A549 (cell line): ENCODE results near the gene ADGRL2. TPM values are rescaled to one million over a fixed set of nuclear protein-coding genes. Genes with fewer than 3 reads are reported as not detected.

ENCODE experiments used
- ATAC-seq, 2 experiments: fragments of 200-7000 bp in 1 of 2; fragments of >200 bp in 1 of 2; cut with Nextera tagmentation in 1 of 2; cut with Tn5 transposase in 1 of 2; 3 replicates each; pipeline versions ENCODE4 v1.8.0 to v1.9.1; 2018 to 2020; ENCODE audit warnings: mild to moderate bottlenecking in 1 of 2, moderate library complexity in 1 of 2
- CTCF ChIA-PET: fragments of 300-600 bp; sonication (Branson Sonifier 250); formaldehyde crosslinking; extraction: SDS; loops from one replicate; lab custom pipeline; 2021; ENCODE audit warnings: antibody characterized with exemption, inconsistent platforms; lab: Yijun Ruan, JAX
- POLR2A ChIA-PET: fragments of 350-600 bp; formaldehyde crosslinking; extraction: SDS; loops from one replicate; lab custom pipeline; 2021; ENCODE audit warnings: antibody characterized with exemption, inconsistent platforms; lab: Yijun Ruan, JAX
- DNase-seq, 2 experiments: peaks; one replicate each; pipeline versions ENCODE4 v3.0.0 to v3.0.0-alpha.2; 2011 to 2016; ENCODE audit warnings: low read depth in 1 of 2, low spot score in 1 of 2
- FAIRE-seq: peaks from 2 replicates; lab custom pipeline; 2011; peaks lifted over from hg19 to GRCh38; lab: Jason Lieb, UNC
- H3K27ac ChIP-seq, 2 experiments: fragments of >200 bp; sonication (Bioruptor Twin); formaldehyde crosslinking; 3 replicates each; pipeline ENCODE4 v1.5.1; 2016 to 2017
- H3K4me1 ChIP-seq: fragments of >200 bp; sonication (Bioruptor Twin); formaldehyde crosslinking; 3 replicates; pipeline ENCODE4 v1.6.1; 2016
- H3K4me2 ChIP-seq: fragments of >200 bp; sonication (Bioruptor Twin); formaldehyde crosslinking; 3 replicates; pipeline ENCODE4 v1.6.1; 2016
- H3K4me3 ChIP-seq: fragments of >200 bp; sonication (Bioruptor Twin); formaldehyde crosslinking; 3 replicates; pipeline ENCODE4 v1.5.1; 2016
- H3K9me3 ChIP-seq: fragments of >200 bp; sonication (Bioruptor Twin); formaldehyde crosslinking; 3 replicates; pipeline ENCODE4 v1.6.1; 2016
- ATOH8 ChIP-seq: fragments of 250-450 bp; sonication (Bioruptor Pico); IDR thresholded peaks from 2 replicates; pipeline ENCODE4 v1.5.0; 2020; ENCODE audit warnings: low read depth, mild to moderate bottlenecking, moderate library complexity
- BCL3 ChIP-seq: fragments of >200 bp; sonication (Bioruptor Twin); formaldehyde crosslinking; IDR thresholded peaks from 3 replicates; pipeline ENCODE4 v1.6.1; 2016
- CBX2 ChIP-seq: fragments of 200-600 bp; sonication (generic); IDR thresholded peaks from 2 replicates; pipeline ENCODE4 v1.6.1; 2016; ENCODE audit warnings: low read depth, mild to moderate bottlenecking, borderline replicate concordance
- CBX8 ChIP-seq: fragments of 200-600 bp; sonication (generic); IDR thresholded peaks from 2 replicates; pipeline ENCODE4 v1.6.1; 2016
- E2F6 ChIP-seq: IDR thresholded peaks from 2 replicates; pipeline ENCODE4 v1.6.1; 2012; ENCODE audit warnings: low read depth, borderline replicate concordance
- EHF ChIP-seq: fragments of 250-450 bp; sonication (Bioruptor Pico); IDR thresholded peaks from 2 replicates; pipeline ENCODE4 v1.5.0; 2020; ENCODE audit warnings: mild to moderate bottlenecking
- ELK1 ChIP-seq: fragments of 150-350 bp; IDR thresholded peaks from 2 replicates; pipeline ENCODE4 v1.6.1; 2014; ENCODE audit warnings: low read depth, mild to moderate bottlenecking, low read length
- EP300 ChIP-seq, 2 experiments: fragments of >200 bp; sonication (Bioruptor Twin); formaldehyde crosslinking; IDR thresholded peaks; 2 replicates in 1 of 2; 3 replicates in 1 of 2; pipeline ENCODE4 v1.6.1; 2016 to 2017
- FOSB ChIP-seq: fragments of 250-450 bp; sonication (Bioruptor Pico); IDR thresholded peaks from 2 replicates; pipeline ENCODE4 v1.5.0; 2020; ENCODE audit warnings: mild to moderate bottlenecking, moderate library complexity
- HES2 ChIP-seq: fragments of >200 bp; sonication (Bioruptor Twin); formaldehyde crosslinking; IDR thresholded peaks from 2 replicates; pipeline ENCODE4 v1.6.1; 2016
- HEYL ChIP-seq: fragments of 250-450 bp; sonication (Bioruptor Pico); IDR thresholded peaks from 2 replicates; pipeline ENCODE4 v1.8.0; 2021; ENCODE audit warnings: mild to moderate bottlenecking, moderate library complexity
- HOXA7 ChIP-seq: fragments of 250-450 bp; sonication (Bioruptor Pico); IDR thresholded peaks from 2 replicates; pipeline ENCODE4 v1.5.0; 2020; ENCODE audit warnings: mild to moderate bottlenecking, moderate library complexity
- HOXB13 ChIP-seq: fragments of 250-450 bp; sonication (Bioruptor Pico); IDR thresholded peaks from 2 replicates; pipeline ENCODE4 v1.5.0; 2020; ENCODE audit warnings: low read depth, mild to moderate bottlenecking, moderate library complexity
- HOXB5 ChIP-seq: fragments of 250-450 bp; sonication (Bioruptor Pico); IDR thresholded peaks from 2 replicates; pipeline ENCODE4 v1.5.0; 2020; ENCODE audit warnings: mild to moderate bottlenecking, moderate library complexity
- KDM1A ChIP-seq: fragments of 200-600 bp; sonication (generic); IDR thresholded peaks from 2 replicates; pipeline ENCODE4 v1.6.1; 2016; ENCODE audit warnings: low read depth, mild to moderate bottlenecking
- MAFK ChIP-seq: fragments of 450-650 bp; IDR thresholded peaks from 2 replicates; pipeline ENCODE4 v1.6.1; 2014; ENCODE audit not compliant: partially characterized antibody
- NR3C1 ChIP-seq: fragments of >200 bp; sonication (Bioruptor Twin); formaldehyde crosslinking; IDR thresholded peaks from 3 replicates; pipeline ENCODE4 v1.6.1; 2017
- PHF8 ChIP-seq: fragments of 200-600 bp; sonication (generic); IDR thresholded peaks from 2 replicates; pipeline ENCODE4 v1.6.1; 2016; ENCODE audit warnings: low read depth, mild to moderate bottlenecking, antibody characterized with exemption, moderate library complexity, borderline replicate concordance
- POLR2A ChIP-seq: IDR thresholded peaks from 2 replicates; pipeline ENCODE4 v1.6.1; 2012; ENCODE audit warnings: mild to moderate bottlenecking, low read length
- RAD21 ChIP-seq, 2 experiments: fragments of >200 bp in 1 of 2; sonication (Bioruptor Twin) in 1 of 2; formaldehyde crosslinking in 1 of 2; IDR thresholded peaks in 1 of 2; conservative IDR thresholded peaks in 1 of 2; 2 replicates in 1 of 2; 3 replicates in 1 of 2; pipeline ENCODE4 v1.6.1; 2012 to 2018; ENCODE audit warnings: inconsistent platforms in 1 of 2
- RARB ChIP-seq: fragments of 250-450 bp; sonication (Bioruptor Pico); IDR thresholded peaks from 2 replicates; pipeline ENCODE4 v1.8.0; 2021; ENCODE audit warnings: mild to moderate bottlenecking, moderate library complexity
- SREBF2 ChIP-seq: fragments of 450-650 bp; IDR thresholded peaks from 2 replicates; pipeline ENCODE4 v1.6.1; 2014; ENCODE audit warnings: mild to moderate bottlenecking, moderate library complexity
- TP53 ChIP-seq: fragments of 250-450 bp; sonication (Bioruptor Pico); IDR thresholded peaks from 2 replicates; pipeline ENCODE4 v1.5.0; 2021; ENCODE audit warnings: mild to moderate bottlenecking, moderate library complexity
- USF2 ChIP-seq: fragments of 450-650 bp; IDR thresholded peaks from 2 replicates; pipeline ENCODE4 v1.6.1; 2014; ENCODE audit warnings: antibody characterized with exemption
- ZC3H11A ChIP-seq: fragments of 450-650 bp; IDR thresholded peaks from 2 replicates; pipeline ENCODE4 v1.6.1; 2014; ENCODE audit warnings: antibody characterized with exemption, mild to moderate bottlenecking
- ZNF302 ChIP-seq: fragments of 250-450 bp; sonication (Bioruptor Pico); IDR thresholded peaks from 2 replicates; pipeline ENCODE4 v1.9.0; 2021; ENCODE audit warnings: inconsistent platforms, mild to moderate bottlenecking, moderate library complexity
- WGBS: methylation state at CpG from one replicate; pipeline ENCODE4 v1.1.6; 2017; ENCODE audit errors: missing lambda C conversion rate; 5-methylcytosine and 5-hydroxymethylcytosine counted together
- polyA plus RNA-seq, 4 experiments: library from polyadenylated mRNA; depleted of rRNA in 3 of 4; stranded (reverse); fragments of >200 nt; fragmentation: RNase III in 1 of 4; extraction: RNeasy Plus Mini Kit Qiagen cat#74134 plus additional on column Dnase treatment in 1 of 4; gene quantifications; 2 replicates in 3 of 4; 3 replicates in 1 of 4; pipeline ENCODE4 v1.2.3, GENCODE V29; 2011 to 2017

ADGRL2 gene
- polyA plus RNA-seq, 2 of the 4 experiments (the other 2 are of a cell fraction) = 12.8 to 24.1 TPM

GRCh38 chr1:81974883-81975555 is 174.3 kb downstream of the ADGRL2 start:
- no peaks in the 10 kb centered on the region for H3K4me1 ChIP-seq
- no peak overlapping the region for H3K4me3 ChIP-seq
- TF ChIP-seq HEYL (CRISPR knock-in tag) (no peak), TP53 (CRISPR knock-in tag) (no peak), BCL3 (no peak), RAD21 (conservative IDR thresholded peaks at IDR 0.05 in 1 of 2, IDR thresholded peaks at IDR 0.05 in 1 of 2) (no peak), EHF (CRISPR knock-in tag) (no peak), USF2 (no peak)
- no peaks in the 10 kb centered on the region for H3K9me3 ChIP-seq
- ChIA-PET CTCF (no interaction called here), POLR2A (no interaction called here)
- WGBS = 49% methylated on average over 3 of the region's 3 CpGs
- no peak for DNase-seq
- H3K4me2 ChIP-seq = no peak overlapping the region
- no peak for FAIRE-seq
- ATAC-seq = no peak
- H3K27ac ChIP-seq = no peak overlapping the region

GRCh38 chr1:81976539-81976938 is 175.8 kb downstream of the ADGRL2 start:
- 83% methylated on average over 2 of the region's 2 CpGs for WGBS
- no peaks in the 10 kb centered on the region for H3K9me3 ChIP-seq
- H3K4me2 ChIP-seq = no peak overlapping the region
- no peak overlapping the region for H3K27ac ChIP-seq
- CTCF ChIA-PET = no interaction called here
- no peak overlapping the region for H3K4me3 ChIP-seq
- FAIRE-seq = no peak
- DNase-seq = no peak
- no peak for TF ChIP-seq PHF8
- no peak for TF ChIP-seq ELK1
- TF ChIP-seq EP300 (IDR thresholded peaks at IDR 0.05) = no peak
- no peak for TF ChIP-seq KDM1A
- TF ChIP-seq HOXB5 (CRISPR knock-in tag) = no peak
- TF ChIP-seq CBX2 = no peak
- no peak for TF ChIP-seq EHF (CRISPR knock-in tag)
- TF ChIP-seq ZNF302 (CRISPR knock-in tag) = no peak
- TF ChIP-seq NR3C1 = no peak
- POLR2A ChIA-PET = no interaction called here
- H3K4me1 ChIP-seq = no peaks in the 10 kb centered on the region
- ATAC-seq = no peak

GRCh38 chr1:81978945-81979344 is 178.2 kb downstream of the ADGRL2 start:
- TF ChIP-seq HOXA7 (CRISPR knock-in tag) (no peak), HES2 (no peak), E2F6 (no peak), ZC3H11A (no peak), POLR2A (no peak), CBX8 (no peak), CBX2 (no peak), RAD21 (conservative IDR thresholded peaks at IDR 0.05 in 1 of 2, IDR thresholded peaks at IDR 0.05 in 1 of 2) (no peak), FOSB (CRISPR knock-in tag) (no peak), HOXB5 (CRISPR knock-in tag) (no peak), MAFK (no peak), SREBF2 (no peak), ATOH8 (CRISPR knock-in tag) (no peak), HOXB13 (CRISPR knock-in tag) (no peak), RARB (CRISPR knock-in tag) (no peak)
- TF ChIP-seq, all 56 proteins: peak for 0
- ATAC-seq (no peak), DNase-seq (no peak), FAIRE-seq (no peak)
- H3K9me3 ChIP-seq = no peaks in the 10 kb centered on the region
- H3K4me3 ChIP-seq = no peak overlapping the region
- ChIA-PET POLR2A (no interaction called here), CTCF (no interaction called here)
- no peak overlapping the region for H3K27ac ChIP-seq
- no peaks in the 10 kb centered on the region for H3K4me1 ChIP-seq
- no peak overlapping the region for H3K4me2 ChIP-seq
